ENCODE results near the gene TRAT1.

TRAT1 gene

DNA sequence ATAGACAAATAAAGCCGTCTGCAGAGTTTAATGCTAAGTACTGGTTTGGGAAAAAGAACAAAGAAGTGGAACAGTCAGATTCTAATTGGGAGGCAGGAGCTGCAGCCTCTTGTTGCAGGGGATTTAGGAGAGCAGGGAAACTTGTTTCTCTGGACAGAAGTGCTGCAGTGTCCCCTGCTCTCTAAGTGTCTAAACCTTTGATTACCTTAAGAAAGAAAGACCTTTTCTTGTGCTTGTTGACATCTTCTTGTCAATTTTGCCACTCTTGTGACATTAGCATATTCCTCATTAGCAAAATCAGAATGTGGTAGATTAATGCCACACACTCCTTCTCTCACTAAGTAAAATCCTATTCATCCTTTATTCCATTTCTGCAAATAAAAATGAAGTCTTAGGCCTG is 38.8 kb downstream of the TRAT1 start:
- DNase-seq (ENCODE audit: low spot score), result no peak

DNA sequence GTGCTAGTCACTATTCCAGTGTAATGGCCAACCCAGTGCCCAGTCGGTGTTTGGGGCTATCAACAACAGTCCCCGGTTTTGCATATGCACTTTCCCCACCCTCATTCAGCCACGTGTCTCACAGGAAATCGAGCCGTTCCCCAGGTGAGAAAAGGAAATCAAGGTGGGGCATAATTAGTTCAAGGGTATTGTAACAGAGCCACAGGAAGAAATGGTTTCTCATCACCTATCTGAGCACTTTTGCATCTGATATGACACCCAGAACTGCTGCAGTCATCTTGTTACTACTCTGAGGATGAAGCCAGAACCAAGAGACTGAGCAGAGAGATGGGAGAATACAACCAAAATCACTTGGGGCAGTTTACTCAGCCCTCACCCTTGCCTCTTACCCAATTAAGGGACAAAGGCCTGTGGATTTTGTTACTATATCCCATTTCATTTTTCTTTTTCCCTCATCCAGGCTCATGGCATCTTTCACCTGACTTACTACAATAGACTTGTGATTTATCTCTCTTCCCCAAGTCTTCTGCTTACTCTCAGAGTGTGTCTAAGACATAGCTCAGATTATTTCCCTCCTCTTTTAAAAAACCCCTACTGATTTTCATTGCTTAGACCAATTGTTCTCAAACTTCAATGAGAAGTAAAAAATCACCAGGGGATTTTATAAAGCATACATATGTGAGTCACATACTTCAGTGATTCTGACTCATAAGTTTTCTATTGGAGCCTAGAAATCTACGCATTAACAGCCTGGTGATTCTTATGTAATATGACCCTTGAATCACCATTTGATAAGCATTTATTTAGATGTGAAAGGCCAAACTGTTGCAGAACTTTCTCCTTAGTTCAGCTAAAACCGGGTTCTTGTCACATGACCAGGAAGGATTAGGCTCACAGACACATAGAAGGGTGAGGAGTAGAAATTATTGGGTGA is 40.5 kb downstream of the TRAT1 start:
- DNase-seq (ENCODE audit: low spot score), result peak; percentile 13

DNA sequence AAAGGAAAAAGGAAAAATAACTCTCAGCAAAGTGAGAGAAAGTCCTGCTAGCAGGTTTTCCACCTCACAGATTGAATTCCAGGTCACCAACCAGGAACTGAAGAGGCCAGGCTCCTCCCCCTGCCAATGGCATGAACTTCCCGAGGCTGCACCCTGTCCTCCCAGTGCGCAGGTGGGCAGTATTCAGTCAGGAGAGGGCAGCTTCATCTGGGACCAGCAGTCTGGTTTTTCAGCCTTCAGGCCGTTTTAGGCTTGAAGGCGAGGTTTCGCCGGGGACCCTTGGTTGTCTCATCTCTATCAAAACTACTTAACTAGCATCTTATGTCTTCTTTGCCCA is 41.2 kb downstream of the TRAT1 start:
- no peak for DNase-seq (ENCODE audit: low spot score)

DNA sequence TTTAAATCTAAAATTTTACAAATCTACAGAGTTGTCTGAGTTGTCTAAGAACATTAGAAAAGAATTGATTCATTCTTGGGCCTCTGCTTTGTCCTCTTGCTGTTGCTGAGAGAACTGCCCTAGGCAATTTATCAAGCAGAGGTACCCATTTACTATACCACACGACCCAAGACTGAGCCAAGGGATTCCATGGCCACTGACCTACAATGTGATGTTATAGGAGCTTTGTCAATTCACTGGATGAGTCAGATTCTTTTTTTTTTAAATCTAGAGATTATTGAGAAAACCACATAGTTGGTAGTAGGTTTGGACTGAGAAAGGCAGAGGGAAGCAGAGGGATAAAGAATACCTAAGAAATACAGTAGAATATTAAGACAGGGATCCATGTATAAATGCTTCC is 55.3 kb downstream of the TRAT1 start:
- no peak for DNase-seq (ENCODE audit: low spot score)

DNA sequence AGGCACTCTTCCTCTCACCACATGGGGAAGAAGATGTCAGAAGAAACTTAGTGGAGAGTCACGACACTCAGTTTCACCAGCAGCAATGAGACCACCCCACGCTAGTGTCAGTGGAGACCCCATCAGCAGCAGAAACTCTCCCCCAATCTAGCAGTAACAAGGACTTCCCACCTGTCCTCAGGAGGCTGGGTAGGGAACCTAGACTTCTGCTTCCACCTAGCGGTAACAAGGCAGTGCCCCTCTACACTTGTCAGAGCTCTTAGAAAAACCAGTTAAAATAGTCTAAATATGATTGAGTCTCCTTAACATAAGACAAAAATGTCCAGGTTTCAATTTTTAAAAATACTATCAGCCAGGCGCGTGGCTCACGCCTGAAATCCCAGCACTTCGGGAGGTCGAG is 57.3 kb downstream of the TRAT1 start:
- no peak for DNase-seq (ENCODE audit: low spot score)

DNA sequence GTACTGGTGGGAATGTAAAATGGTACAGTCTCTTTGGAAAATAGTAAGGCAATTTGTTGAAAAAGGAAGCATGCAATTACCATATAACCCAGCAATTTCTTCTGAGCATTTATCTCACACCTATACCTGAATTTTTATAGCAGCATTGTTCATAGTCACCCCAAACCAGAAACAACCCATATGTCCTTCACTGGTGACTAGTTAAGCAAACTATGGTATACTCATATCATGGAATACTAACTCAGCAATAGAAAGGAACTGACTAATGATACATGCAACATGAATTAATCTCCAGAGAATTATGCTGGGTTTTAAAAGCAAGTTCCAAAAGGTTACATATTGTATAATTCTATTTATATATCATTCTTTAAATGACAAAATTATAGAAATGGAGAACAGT is 60.2 kb downstream of the TRAT1 start:
- no peak for DNase-seq (ENCODE audit: low spot score)

DNA sequence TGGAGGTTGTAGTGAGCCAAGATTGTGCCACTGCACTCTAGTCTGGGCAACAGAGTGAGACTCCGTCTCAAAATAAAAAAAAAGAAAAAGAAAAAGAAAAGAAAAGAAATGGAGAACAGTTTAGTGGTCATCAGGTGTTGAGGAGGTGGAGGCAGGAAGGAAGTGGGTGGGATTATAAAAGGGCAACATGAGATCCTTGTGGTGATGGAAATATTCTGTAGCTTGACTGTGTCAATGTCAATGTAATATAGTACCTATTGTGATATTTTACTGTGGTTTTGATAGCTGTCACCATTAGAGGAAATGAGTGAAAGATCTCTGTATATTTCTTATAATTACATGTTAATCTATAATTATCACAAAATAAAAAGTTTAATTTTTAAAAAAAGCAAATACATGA is 60.8 kb downstream of the TRAT1 start:
- no peak for DNase-seq (ENCODE audit: low spot score)

DNA sequence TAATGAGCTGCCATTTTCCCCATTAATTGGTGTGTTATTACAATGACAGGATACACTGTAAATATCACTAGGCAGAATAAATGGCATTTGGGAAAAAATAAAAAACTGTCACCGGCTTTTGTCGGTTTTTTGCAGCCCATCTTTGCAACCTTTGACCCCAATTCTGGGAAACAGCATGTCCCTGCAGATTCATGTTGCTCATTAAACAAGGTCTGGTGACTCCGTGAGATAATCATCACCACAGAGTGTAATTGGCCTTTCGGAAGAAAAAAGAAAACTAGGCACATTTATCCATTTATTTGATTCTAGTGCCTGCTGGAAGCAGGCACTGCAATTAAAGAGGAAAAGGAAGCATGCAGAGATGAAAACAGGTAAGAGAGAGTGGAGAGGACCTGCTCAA is 64.5 kb downstream of the TRAT1 start:
- DNase-seq (ENCODE audit: low spot score), result no peak

DNA sequence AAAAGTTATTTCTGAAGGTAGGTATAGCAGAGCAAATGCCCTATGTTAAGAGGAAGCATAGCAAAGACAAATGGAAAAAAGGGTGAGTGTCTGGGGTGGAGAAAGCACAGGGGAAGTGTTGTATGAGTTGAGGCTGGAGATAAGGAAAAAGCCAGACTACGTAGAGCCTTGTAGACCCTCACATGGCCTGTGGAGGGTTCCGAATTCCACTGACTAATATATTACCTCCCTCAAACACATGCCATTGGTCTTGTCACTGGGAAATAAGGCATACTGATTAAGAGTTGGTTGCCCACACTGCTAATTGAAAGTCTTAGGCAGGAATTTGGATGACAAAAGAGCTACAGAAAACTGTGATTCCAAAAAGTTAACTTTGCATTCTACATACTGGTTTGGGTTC is 65.2 kb downstream of the TRAT1 start:
- DNase-seq (ENCODE audit: low spot score), result no peak

DNA sequence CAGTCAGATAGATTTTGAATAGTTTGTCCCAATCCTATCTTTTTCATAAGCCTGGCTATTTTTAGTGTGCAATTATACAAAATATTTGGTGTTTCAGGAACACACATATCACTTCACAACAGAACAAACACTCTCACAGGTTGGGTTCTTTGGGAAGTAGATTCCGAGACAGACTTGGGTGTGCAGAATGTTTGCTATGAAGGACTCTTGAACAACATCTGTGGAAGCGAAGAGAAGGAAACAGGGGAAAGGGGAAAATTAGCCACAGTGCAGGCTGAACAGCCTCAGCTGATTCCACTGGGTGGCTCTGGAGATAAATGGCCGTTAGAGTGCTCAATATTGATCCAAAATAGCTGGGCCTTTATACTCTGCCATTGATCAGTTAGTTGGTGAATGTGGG is 69.2 kb downstream of the TRAT1 start:
- DNase-seq (ENCODE audit: low spot score), result no peak

DNA sequence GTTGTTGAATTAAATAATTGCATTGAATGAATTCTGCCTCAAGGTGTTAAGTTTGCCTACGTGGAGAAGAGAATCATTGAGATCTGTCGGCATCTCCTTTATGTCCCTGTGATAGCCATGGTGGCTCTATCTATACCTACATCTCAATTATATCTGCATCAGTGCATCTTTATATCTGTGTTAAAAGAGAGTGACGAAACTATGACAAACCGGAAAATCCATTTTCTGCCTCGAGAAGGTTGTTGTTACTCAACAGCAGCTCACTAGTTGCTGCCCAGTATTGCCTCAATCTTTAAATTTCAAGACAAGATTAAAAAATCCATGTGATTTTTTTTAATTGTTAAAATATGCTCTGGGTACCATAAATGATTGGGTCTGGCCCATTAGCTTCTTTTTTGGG is 72.4 kb downstream of the TRAT1 start:
- DNase-seq (ENCODE audit: low spot score), result no peak

DNA sequence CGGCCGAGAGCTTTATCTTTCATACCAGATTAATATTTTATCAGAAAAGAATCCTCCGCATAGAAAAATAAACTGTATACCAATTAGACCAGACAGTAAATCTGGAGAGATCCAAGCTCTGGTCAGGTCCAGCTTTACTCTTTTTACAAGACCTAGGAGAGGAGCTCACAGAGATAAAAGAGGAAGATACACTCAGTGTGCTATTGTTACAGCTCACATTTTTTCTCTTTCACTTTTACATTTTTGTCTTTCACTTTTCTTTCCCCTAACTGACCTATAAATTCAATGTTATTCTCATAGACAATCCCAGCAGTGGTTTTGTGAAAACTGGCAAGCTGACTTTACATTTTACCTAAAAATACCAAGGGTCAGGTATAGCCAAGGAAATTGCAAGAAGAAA is 75.3 kb downstream of the TRAT1 start:
- DNase-seq (ENCODE audit: low spot score), result no peak

DNA sequence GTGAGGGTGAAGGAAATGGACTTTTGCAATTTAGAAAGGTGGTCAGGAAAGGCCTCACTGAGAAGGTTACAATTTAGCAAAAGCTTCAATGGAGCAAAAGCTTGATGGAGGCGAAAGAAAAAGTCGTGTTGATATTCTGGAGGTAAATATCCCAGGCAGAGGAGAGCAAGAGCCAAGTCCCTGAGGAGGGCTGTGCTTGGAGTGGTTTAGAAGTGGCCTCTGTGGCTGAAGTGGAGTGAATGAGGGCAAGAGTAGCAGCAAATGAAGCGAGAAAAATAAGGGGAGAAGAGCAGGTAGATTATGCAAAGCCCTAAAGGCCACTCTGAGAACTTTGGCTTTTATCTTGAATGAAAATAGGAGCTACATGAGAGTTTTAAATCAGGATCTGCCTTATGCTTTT is 76.9 kb downstream of the TRAT1 start:
- DNase-seq (ENCODE audit: low spot score), result no peak

All from GM03348 (cell line).